Cerebellar nuclear complex (tissue), 1 donor: ENCODE results near the gene IRAK3.
A peak's percentile ranks its signal among the peaks of the same experiment; 100 is the strongest.

Source experiments
- DNase-seq, 2 experiments: peaks; one replicate each; lab custom pipeline; 2025; lab: John Stamatoyannopoulos, UW

The IRAK3 gene

GRCh38 chr12:66188584-66189485, at the start of gene IRAK3:
IRAK3 (plus strand) TSS chr12:66189214; CDS start chr12:66189300, 86 bp downstream.
- no peak for DNase-seq

GRCh38 chr12:66139328-66139727, 49.7 kb upstream of the IRAK3 start:
- DNase-seq, result no peak

- no peak for DNase-seq
Observed at GRCh38 chr12:66140731-66141130, 48.3 kb upstream of the IRAK3 start.

- DNase-seq, result no peak
Observed at GRCh38 chr12:66141299-66141698, 47.7 kb upstream of the IRAK3 start.

- no peak for DNase-seq
Observed at GRCh38 chr12:66142826-66143225, 46.2 kb upstream of the IRAK3 start.

- DNase-seq, result no peak
Observed at GRCh38 chr12:66143868-66144267, 45.1 kb upstream of the IRAK3 start.

- DNase-seq, result no peak
Observed at GRCh38 chr12:66144791-66145754, 43.9 kb upstream of the IRAK3 start.

GRCh38 chr12:66149702-66150398, 39.2 kb upstream of the IRAK3 start:
- no peak for DNase-seq

- DNase-seq, result no peak
Observed at GRCh38 chr12:66152732-66153131, 36.3 kb upstream of the IRAK3 start.

- no peak for DNase-seq
Observed at GRCh38 chr12:66154776-66155175, 34.2 kb upstream of the IRAK3 start.

GRCh38 chr12:66156654-66157053, 32.4 kb upstream of the IRAK3 start:
- no peak for DNase-seq

- no peak for DNase-seq
Observed at GRCh38 chr12:66159123-66159522, 29.9 kb upstream of the IRAK3 start.

- no peak for DNase-seq
Observed at GRCh38 chr12:66160704-66161103, 28.3 kb upstream of the IRAK3 start.

- DNase-seq, result no peak
Observed at GRCh38 chr12:66162701-66163100, 26.3 kb upstream of the IRAK3 start.

GRCh38 chr12:66163289-66163688, 25.7 kb upstream of the IRAK3 start:
- no peak for DNase-seq

- DNase-seq, result no peak
Observed at GRCh38 chr12:66164349-66164821, 24.6 kb upstream of the IRAK3 start.

- no peak for DNase-seq
Observed at GRCh38 chr12:66165141-66165540, 23.9 kb upstream of the IRAK3 start.

- DNase-seq, result no peak
Observed at GRCh38 chr12:66166561-66166960, 22.5 kb upstream of the IRAK3 start.

GRCh38 chr12:66168410-66168809, 20.6 kb upstream of the IRAK3 start:
- DNase-seq, result no peak

- peak in 1 of 2 experiments; percentile 29 for DNase-seq
Observed at GRCh38 chr12:66169221-66170170, 19.5 kb upstream of the IRAK3 start, which contains the start of gene TMBIM4. TMBIM4 (minus strand) TSS chr12:66169996; CDS start chr12:66169951, 45 bp downstream.

GRCh38 chr12:66170606-66171005, 18.4 kb upstream of the IRAK3 start:
- DNase-seq, result no peak
